Hematopoietic multipotent progenitor cell (in vitro differentiated cells): ENCODE data around the gene OBSL1. TPM values are rescaled to one million over a fixed set of nuclear protein-coding genes. Genes with fewer than 3 reads are reported as not detected.

Source experiments
- DNase-seq, 3 donors: peaks; one replicate each; pipeline ENCODE4 v3.0.0-alpha.2; 2011 to 2015; ENCODE audit warnings: low read depth in 2 of 3, low spot score in 2 of 3
- total RNA-seq: library from RNA; depleted of rRNA; stranded (reverse); fragments of >200 nt; gene quantifications from one replicate; pipeline ENCODE4 v1.2.3, GENCODE V29; 2012

Gene OBSL1
- total RNA-seq, 1 donor: 114 TPM

- no peak for DNase-seq
Observed at GRCh38 chr2:219567791-219568361, 3.5 kb downstream of the OBSL1 start.

- no peak for DNase-seq
Observed at GRCh38 chr2:219567131-219567530, 4.2 kb downstream of the OBSL1 start.

- no peak for DNase-seq
Observed at GRCh38 chr2:219566640-219567039, 4.7 kb downstream of the OBSL1 start.

- DNase-seq: no peak
Observed at GRCh38 chr2:219565130-219566080, 5.9 kb downstream of the OBSL1 start.

- DNase-seq: no peak
Observed at GRCh38 chr2:219563271-219563928, 7.9 kb downstream of the OBSL1 start.

- DNase-seq: no peak
Observed at GRCh38 chr2:219562049-219563020, 9.0 kb downstream of the OBSL1 start.

GRCh38 chr2:219561179-219562048 is 9.9 kb downstream of the OBSL1 start:
- no peak for DNase-seq

GRCh38 chr2:219560893-219561178 is 10.5 kb downstream of the OBSL1 start:
- no peak for DNase-seq

- DNase-seq: peak in 1 of 3 donors; percentile 21
Observed at GRCh38 chr2:219560037-219560892, 11.1 kb downstream of the OBSL1 start.

- no peak for DNase-seq
Observed at GRCh38 chr2:219559156-219559915, 12.0 kb downstream of the OBSL1 start.

- DNase-seq: no peak
Observed at GRCh38 chr2:219557791-219558785, 13.3 kb downstream of the OBSL1 start.

- DNase-seq: no peak
Observed at GRCh38 chr2:219557320-219557719, 14.0 kb downstream of the OBSL1 start.

GRCh38 chr2:219556413-219556812 is 14.9 kb downstream of the OBSL1 start:
- DNase-seq: no peak

GRCh38 chr2:219555956-219556355 is 15.4 kb downstream of the OBSL1 start:
- no peak for DNase-seq

GRCh38 chr2:219554350-219554749 is 17.0 kb downstream of the OBSL1 start:
- DNase-seq: no peak

GRCh38 chr2:219553463-219553963 is 17.8 kb downstream of the OBSL1 start:
- no peak for DNase-seq

- no peak for DNase-seq
Observed at GRCh38 chr2:219553168-219553417, 18.2 kb downstream of the OBSL1 start.
